K562 (cell line): ENCODE results near the gene KLHL6. TPM values are rescaled to one million over a fixed set of nuclear protein-coding genes. Genes with fewer than 3 reads are reported as not detected.

Experiments
- GTF3C2 ChIP-seq: IDR thresholded peaks from 3 replicates; pipeline ENCODE4 v1.6.1; 2011; ENCODE audit warnings: borderline replicate concordance, mild to moderate bottlenecking, moderate library complexity; ENCODE audit not compliant: insufficient read length; ENCODE audit errors: extremely low read depth
- KDM1A ChIP-seq, 2 experiments: fragments of 450-650 bp; IDR thresholded peaks; 2 replicates each; pipeline ENCODE4 v1.6.1; 2016; ENCODE audit warnings: mild to moderate bottlenecking in 2 of 2
- SNIP1 ChIP-seq: fragments of 450-650 bp; IDR thresholded peaks from 2 replicates; pipeline ENCODE4 v1.7.1; 2017; ENCODE audit warnings: low read depth, mild to moderate bottlenecking
- SOX6 ChIP-seq: fragments of 450-650 bp; IDR thresholded peaks from 2 replicates; pipeline ENCODE4 v1.6.1; 2014; ENCODE audit warnings: mild to moderate bottlenecking
- THAP12 ChIP-seq: fragments of 250-450 bp; sonication (Bioruptor Pico); IDR thresholded peaks from 2 replicates; pipeline ENCODE4 v1.9.0; 2021; ENCODE audit warnings: mild to moderate bottlenecking, inconsistent platforms
- USF1 ChIP-seq: sonication (generic); formaldehyde crosslinking; IDR thresholded peaks from 2 replicates; pipeline ENCODE4 v1.9.0; 2022; ENCODE audit warnings: mild to moderate bottlenecking, missing genetic modification reagents
- ZBTB34 ChIP-seq: fragments of 250-450 bp; sonication (Bioruptor Pico); IDR thresholded peaks from 2 replicates; pipeline ENCODE4 v1.8.0; 2021; ENCODE audit warnings: mild to moderate bottlenecking, moderate library complexity
- ZNF639 ChIP-seq, 2 experiments: fragments of 200-800 bp in 1 of 2; sonication (Bioruptor generic) in 1 of 2; sonication (generic) in 1 of 2; formaldehyde crosslinking in 1 of 2; IDR thresholded peaks in 1 of 2; conservative IDR thresholded peaks in 1 of 2; 2 replicates each; pipeline versions ENCODE4 v1.5.0 to v1.6.1; 2016 to 2020; ENCODE audit warnings: missing compliant biosample characterization in 1 of 2, missing genetic modification characterization in 1 of 2, missing genetic modification reagents in 1 of 2
- polyA plus RNA-seq, 8 experiments: library from polyadenylated mRNA; depleted of rRNA in 4 of 8; stranded (reverse) in 5 of 8; unstranded in 3 of 8; fragments of >200 nt; fragmentation: Nextera tagmentation in 2 of 8; fragmentation: Illumina TruSeq in 1 of 8; extraction: Ambion mirVana in 2 of 8; extraction: Trizol in 1 of 8; gene quantifications; 2 replicates each; pipeline versions ENCODE4 v1.2.1 to v1.2.3, GENCODE V29; 2011 to 2014; ENCODE audit warnings: inconsistent platforms in 1 of 8, missing spikeins in 1 of 8
- total RNA-seq, 7 experiments: library from RNA; depleted of rRNA in 6 of 7; stranded (reverse); fragments of >200 nt in 6 of 7; fragmentation: Illumina TruSeq in 2 of 7; extraction: Trizol in 2 of 7; gene quantifications; 2 replicates each; pipeline versions ENCODE4 v1.2.1 to v1.2.3, GENCODE V29; 2011 to 2021; ENCODE audit warnings: low replicate concordance in 1 of 7

Gene KLHL6
- total and polyA plus RNA-seq, 9 of the 15 experiments (the other 6 are each of a cell fraction or from before 2014, with no cell fraction given): 0.18 to 2.1 (median 1.4) TPM

- TF ChIP-seq GTF3C2: no peak
- no peak for TF ChIP-seq THAP12 (CRISPR knock-in tag)
- TF ChIP-seq ZBTB34: no peak
- TF ChIP-seq SNIP1: no peak
- no peak for TF ChIP-seq ZNF639 (CRISPR knock-in tag; conservative IDR thresholded peaks at IDR 0.05 in 1 of 2, IDR thresholded peaks at IDR 0.05 in 1 of 2)
- no peak for TF ChIP-seq USF1 (CRISPR knock-in tag)
- TF ChIP-seq SOX6: no peak; the same call in 1 of the 2 replicates
- TF ChIP-seq KDM1A (IDR thresholded peaks at IDR 0.05): no peak
- TF ChIP-seq, all 486 proteins: peak for 104
Measured at GRCh38 chr3:183532620-183533411, 22.7 kb downstream of the KLHL6 start (continued).
